GF-D8 (cell line): ENCODE data around the gene TTLL10.
"Not testable (repeated sequence)": the region's sequence is repeated elsewhere in the genome, so short reads cannot be mapped to it uniquely, and the experiment has no call there.

Source experiments
- DNase-seq: peaks from one replicate; lab custom pipeline; 2025; lab: John Stamatoyannopoulos, UW

Gene TTLL10

GRCh38 chr1:1171546-1172340 lies 1.9 kb upstream of the TTLL10 start:
- no peak for DNase-seq

- DNase-seq = no peak
Measured at GRCh38 chr1:1173061-1173792, 453 bp upstream of the TTLL10 start.

GRCh38 chr1:1175221-1176062 lies 1.8 kb downstream of the TTLL10 start:
- DNase-seq = no peak

GRCh38 chr1:1176063-1176761 lies 2.5 kb downstream of the TTLL10 start:
- DNase-seq = not testable (repeated sequence)

GRCh38 chr1:1176931-1177330 lies 3.3 kb downstream of the TTLL10 start:
- DNase-seq = no peak

- no peak for DNase-seq
Measured at GRCh38 chr1:1177452-1178206, 3.9 kb downstream of the TTLL10 start.

GRCh38 chr1:1178794-1179331 lies 5.2 kb downstream of the TTLL10 start:
- DNase-seq = no peak

GRCh38 chr1:1179346-1179982 lies 5.8 kb downstream of the TTLL10 start:
- DNase-seq = no peak

- no peak for DNase-seq
Measured at GRCh38 chr1:1179983-1180861, 6.5 kb downstream of the TTLL10 start.

GRCh38 chr1:1181129-1181937 lies 7.7 kb downstream of the TTLL10 start:
- no peak for DNase-seq

GRCh38 chr1:1181938-1182410 lies 8.3 kb downstream of the TTLL10 start:
- DNase-seq = no peak

- DNase-seq = no peak
Measured at GRCh38 chr1:1182491-1183220, 9.0 kb downstream of the TTLL10 start.

GRCh38 chr1:1183221-1183747 lies 9.6 kb downstream of the TTLL10 start:
- DNase-seq = no peak

GRCh38 chr1:1183833-1184775 lies 10.4 kb downstream of the TTLL10 start:
- no peak for DNase-seq

- no peak for DNase-seq
Measured at GRCh38 chr1:1185101-1185765, 11.6 kb downstream of the TTLL10 start.

GRCh38 chr1:1187938-1188337 lies 14.3 kb downstream of the TTLL10 start:
- no peak for DNase-seq
